Neutrophil (primary cell): ENCODE measurements around the gene COQ9.

ENCODE experiments used
- H3K27ac ChIP-seq: fragments of 200-600 bp; sonication (generic); 2 replicates; pipeline ENCODE4 v1.5.1; 2016; ENCODE audit warnings: mild to moderate bottlenecking, moderate library complexity
- H3K27me3 ChIP-seq: fragments of 200-600 bp; sonication (generic); 2 replicates; pipeline ENCODE4 v1.6.0; 2016; ENCODE audit warnings: mild to moderate bottlenecking
- H3K36me3 ChIP-seq: fragments of 200-600 bp; sonication (generic); 2 replicates; pipeline ENCODE4 v1.5.1; 2017
- H3K4me1 ChIP-seq, 2 experiments: fragments of 200-600 bp in 1 of 2; sonication (generic) in 1 of 2; 1 replicate in 1 of 2; 2 replicates in 1 of 2; pipeline versions ENCODE4 v1.5.1 to v1.6.1; 2013 to 2016; ENCODE audit warnings: low read depth in 1 of 2, low read length in 1 of 2, mild to moderate bottlenecking in 1 of 2, moderate library complexity in 1 of 2; ENCODE audit not compliant: control insufficient read depth in 1 of 2, insufficient read depth in 1 of 2
- H3K4me3 ChIP-seq, 2 experiments: fragments of 200-600 bp in 1 of 2; sonication (generic) in 1 of 2; 1 replicate in 1 of 2; 2 replicates in 1 of 2; pipeline ENCODE4 v1.5.1; 2013 to 2016; ENCODE audit warnings: low read depth in 1 of 2, low read length in 1 of 2, mild to moderate bottlenecking in 1 of 2, moderate library complexity in 1 of 2
- H3K9me3 ChIP-seq: fragments of 200-600 bp; sonication (generic); 2 replicates; pipeline ENCODE4 v1.5.1; 2016
- TF ChIP-seq, protein P1 (sequence below): fragments of 200-600 bp; sonication (generic); IDR thresholded peaks from 2 replicates; pipeline ENCODE4 v1.5.1; 2016; ENCODE audit warnings: antibody characterized with exemption

Gene COQ9

DNA sequence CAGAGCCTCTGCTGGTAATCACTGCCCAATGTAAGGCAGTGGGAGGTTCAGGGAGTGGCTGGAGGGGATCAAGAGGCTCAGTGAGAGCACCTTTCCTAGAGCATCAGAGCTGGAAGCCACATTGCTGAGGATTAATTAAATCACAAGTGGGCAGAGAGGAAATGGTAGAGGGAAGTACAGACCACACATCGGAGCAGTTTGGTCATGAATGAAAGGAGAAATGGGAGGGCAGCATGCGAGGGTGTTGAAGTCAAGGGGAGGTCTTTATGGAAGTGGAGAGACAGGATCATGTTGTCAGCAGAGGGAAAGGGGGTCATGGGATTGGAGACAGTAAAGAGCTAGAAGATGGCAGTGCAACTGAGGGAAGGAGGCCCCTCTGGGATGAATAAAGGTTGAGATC, 40.4 kb upstream of the COQ9 start:
- Histone ChIP-seq H3K9me3 (no peaks in the 10 kb centered on the region), H3K4me3 (no peak overlapping the region), H3K36me3 (no peaks in the 10 kb centered on the region), H3K27ac (no peak overlapping the region), H3K27me3 (peaks cover 13% of the 10 kb centered on the region), H3K4me1 (peaks cover 0 to 9% of the 10 kb centered on the region in 2 experiments)
- TF ChIP-seq, protein P1, sequence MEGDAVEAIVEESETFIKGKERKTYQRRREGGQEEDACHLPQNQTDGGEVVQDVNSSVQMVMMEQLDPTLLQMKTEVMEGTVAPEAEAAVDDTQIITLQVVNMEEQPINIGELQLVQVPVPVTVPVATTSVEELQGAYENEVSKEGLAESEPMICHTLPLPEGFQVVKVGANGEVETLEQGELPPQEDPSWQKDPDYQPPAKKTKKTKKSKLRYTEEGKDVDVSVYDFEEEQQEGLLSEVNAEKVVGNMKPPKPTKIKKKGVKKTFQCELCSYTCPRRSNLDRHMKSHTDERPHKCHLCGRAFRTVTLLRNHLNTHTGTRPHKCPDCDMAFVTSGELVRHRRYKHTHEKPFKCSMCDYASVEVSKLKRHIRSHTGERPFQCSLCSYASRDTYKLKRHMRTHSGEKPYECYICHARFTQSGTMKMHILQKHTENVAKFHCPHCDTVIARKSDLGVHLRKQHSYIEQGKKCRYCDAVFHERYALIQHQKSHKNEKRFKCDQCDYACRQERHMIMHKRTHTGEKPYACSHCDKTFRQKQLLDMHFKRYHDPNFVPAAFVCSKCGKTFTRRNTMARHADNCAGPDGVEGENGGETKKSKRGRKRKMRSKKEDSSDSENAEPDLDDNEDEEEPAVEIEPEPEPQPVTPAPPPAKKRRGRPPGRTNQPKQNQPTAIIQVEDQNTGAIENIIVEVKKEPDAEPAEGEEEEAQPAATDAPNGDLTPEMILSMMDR: no peak

DNA sequence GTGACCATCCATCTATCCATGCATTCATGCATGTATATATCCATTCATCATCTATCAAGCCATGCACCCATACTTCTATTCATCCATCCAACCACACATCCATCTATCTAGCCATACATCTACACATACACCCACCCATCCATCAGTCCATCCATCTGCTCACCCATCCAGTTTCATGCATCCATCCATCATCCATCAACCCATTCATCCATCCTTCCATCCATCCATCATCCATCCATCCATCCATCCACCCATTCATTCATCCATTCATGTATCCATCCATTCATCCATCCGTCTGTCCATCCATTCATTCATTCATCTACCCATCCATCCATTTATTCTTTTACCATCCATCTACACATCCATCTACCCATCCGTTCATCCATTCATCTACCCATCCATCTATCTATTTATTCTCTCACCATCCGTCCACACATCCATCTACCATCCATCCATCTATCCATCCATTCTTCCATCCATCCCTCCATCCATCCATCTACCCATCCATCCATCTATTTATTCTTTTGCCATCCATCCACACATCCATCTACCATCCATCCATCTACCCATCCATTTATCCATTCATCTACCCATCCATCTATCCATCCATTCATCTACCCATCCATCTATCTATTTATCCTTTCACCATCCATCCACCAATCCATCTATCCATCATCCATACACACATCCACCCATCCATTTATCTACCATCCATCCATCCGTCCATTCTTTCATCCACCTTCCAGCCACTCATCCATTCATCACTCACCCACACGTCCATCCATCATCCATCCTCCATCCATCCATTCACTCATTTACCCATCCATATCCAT, 39.5 kb upstream of the COQ9 start:
- Histone ChIP-seq H3K4me1 (peaks cover 0 to 9% of the 10 kb centered on the region in 2 experiments), H3K27ac (no peak overlapping the region), H3K9me3 (no peaks in the 10 kb centered on the region), H3K4me3 (no peak overlapping the region), H3K36me3 (no peaks in the 10 kb centered on the region), H3K27me3 (peaks cover 13% of the 10 kb centered on the region)
- TF ChIP-seq, protein P1: no peak

DNA sequence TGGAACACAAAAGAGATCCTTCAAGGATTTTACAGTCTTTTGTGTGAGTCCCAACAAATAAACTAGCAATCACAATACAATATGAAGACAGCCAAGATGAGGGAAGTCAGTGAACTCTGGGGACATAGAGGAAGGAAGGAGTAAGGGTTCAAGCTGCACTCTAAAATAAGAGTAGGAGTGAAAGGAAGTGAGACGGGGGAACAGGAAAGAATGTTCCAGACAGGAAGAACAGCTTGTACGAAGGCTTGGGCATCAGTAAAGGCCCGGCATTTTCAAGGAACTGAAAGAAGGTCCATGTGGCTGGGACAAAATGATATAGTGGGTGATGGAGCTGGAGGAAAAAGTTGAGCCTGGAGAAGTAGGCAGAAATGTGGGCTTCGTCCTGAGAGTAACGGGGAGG, 38.2 kb upstream of the COQ9 start:
- no peaks in the 10 kb centered on the region for H3K9me3 ChIP-seq
- H3K27me3 ChIP-seq: peaks cover 16% of the 10 kb centered on the region
- H3K36me3 ChIP-seq: no peaks in the 10 kb centered on the region
- TF ChIP-seq, protein P1: no peak
- H3K27ac ChIP-seq: no peak overlapping the region
- no peak overlapping the region for H3K4me3 ChIP-seq
- peaks cover 0 to 9% of the 10 kb centered on the region in 2 experiments for H3K4me1 ChIP-seq

DNA sequence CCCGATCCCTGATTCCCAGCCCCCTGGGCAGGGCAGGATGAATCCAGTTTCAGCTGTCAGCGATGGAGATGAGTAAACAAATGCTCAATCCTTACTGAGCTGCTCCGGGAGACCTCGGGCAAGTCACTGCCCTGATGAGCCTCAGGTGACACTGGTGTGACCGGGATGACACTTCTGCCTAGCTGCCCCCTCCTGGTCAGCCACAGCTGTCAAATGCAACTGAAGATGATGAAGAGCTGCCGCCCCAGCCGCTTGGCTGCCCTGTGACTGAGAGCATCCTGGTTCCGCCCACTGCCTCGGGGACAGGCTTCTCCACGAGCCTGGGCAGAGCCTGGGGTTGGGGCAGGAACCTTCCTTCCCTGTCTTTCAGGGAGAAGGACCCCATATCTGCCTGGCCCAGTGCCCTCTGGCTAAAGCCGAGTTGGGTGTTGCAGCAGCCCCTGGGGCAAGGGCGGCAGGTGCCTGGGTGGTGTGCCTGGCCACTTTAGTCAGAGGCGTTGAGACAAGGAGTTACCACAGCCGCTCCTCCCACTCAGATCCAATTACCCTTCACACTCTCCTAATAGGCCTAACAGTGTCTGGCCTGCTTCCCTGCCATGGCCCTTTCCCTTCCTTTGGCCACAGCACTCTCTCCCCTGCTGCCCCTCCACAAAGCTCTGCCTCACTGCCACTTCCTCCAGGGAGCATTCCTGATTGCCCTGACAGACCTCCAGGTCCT, 37.2 kb upstream of the COQ9 start:
- H3K27ac ChIP-seq: no peak overlapping the region
- TF ChIP-seq, protein P1: no peak
- peaks cover 13% of the 10 kb centered on the region for H3K27me3 ChIP-seq

DNA sequence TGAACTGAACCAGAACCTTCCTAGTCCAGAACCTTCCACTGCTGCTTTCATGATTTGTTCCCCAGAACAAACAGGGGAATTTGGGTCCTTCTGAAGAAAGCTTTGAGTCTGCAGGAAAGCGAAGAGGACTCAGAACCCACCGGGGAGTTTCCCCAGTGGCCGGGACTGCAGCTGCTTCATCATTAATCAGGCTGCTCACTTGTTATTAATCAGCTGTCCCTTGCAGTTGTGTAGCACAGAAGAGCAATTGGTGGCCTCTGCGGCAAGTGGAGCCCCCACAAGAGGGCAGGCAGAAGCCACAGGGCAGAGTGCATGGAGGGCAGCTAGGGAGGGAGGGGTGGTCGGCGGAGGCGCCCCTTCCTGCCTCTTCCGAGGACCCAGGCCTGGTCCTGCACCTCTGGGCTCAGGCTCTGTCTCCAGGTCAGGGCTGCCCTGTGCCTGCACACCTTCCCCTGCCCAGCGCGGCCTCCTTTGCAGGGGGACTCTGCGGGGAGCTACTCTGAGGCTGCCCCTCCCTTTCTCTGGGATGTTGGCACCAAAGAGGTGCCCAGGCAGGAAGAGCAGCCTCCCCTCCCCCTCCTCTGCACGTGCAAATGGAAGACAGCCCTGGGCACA, 35.8 kb upstream of the COQ9 start:
- Histone ChIP-seq H3K27ac (no peak overlapping the region), H3K36me3 (no peaks in the 10 kb centered on the region), H3K27me3 (peaks cover 19% of the 10 kb centered on the region), H3K4me1 (peaks cover under 1 to 10% of the 10 kb centered on the region in 2 experiments), H3K9me3 (no peaks in the 10 kb centered on the region), H3K4me3 (no peak overlapping the region)
- TF ChIP-seq, protein P1: no peak

More for the DNA sequence above, 37.2 kb upstream of the COQ9 start:
- Histone ChIP-seq H3K9me3 (no peaks in the 10 kb centered on the region), H3K36me3 (no peaks in the 10 kb centered on the region), H3K4me3 (no peak overlapping the region), H3K4me1 (peaks cover 0 to 9% of the 10 kb centered on the region in 2 experiments)
